ENCODE data around the gene SEC22A. TPM values are rescaled to one million over a fixed set of nuclear protein-coding genes. Genes with fewer than 3 reads are reported as not detected.

The SEC22A gene
- polyA plus RNA-seq, 1 donor = 15.2 TPM

GRCh38 chr3:123289391-123290106, 87.8 kb downstream of the SEC22A start:
- DNase-seq = no peak

DNA sequence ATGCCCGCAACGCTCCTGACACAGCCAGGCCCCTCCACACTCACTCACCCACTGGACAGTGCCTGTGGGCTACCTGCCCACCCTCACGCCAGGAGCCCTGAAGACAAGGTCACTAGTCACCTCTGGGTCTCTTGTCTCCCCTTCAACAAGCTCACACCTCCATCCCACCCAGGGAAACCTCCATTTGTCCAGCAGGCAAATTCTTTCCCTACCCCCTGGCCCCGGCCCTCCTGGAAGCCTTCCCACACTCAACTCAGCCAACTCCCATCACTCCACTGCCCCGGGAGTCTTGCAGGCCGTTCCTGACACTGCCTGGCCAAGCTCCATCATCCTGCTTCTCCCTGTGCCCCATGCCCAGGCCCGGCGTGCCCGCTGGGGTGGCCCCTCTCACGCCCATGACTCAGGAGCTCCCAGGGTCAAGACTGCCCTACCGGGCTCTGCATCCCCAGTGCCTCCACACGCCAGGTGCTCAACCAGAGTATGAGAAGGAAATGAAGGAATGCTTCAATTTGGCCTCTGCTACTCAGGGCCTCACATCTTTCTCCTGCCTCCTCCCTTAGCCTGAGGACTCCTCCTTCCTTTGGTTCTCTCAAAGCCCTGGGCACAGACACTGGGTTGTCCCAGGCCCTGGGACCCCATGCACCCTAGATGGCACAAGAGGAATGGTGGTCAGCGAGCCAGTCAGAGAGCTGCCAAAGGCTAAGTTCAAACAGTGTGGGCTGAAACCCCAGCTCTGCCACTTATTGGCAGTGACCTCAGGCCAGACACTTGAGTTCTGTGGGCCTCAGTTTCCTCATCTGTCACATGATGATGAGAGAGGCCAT, 88.6 kb downstream of the SEC22A start:
- DNase-seq = no peak

DNA sequence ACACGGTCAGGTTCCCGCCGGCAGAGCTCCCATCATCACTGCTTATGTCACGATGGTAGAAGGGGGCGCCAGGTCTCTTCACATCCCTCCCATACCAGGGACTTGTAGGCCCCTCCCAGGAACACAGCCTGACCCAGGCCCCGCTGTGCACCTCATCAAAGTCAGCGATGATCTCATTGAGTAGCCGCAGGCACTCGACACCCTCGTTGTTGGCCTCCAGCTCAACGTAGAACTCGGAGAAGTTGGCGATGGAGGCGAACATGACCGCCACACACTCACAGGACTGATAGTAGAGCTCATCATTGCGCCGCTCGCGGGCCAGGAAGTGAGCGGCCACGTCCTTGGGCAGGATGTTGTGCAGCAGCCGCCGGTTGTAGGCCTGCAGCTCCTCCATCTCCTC, 89.2 kb downstream of the SEC22A start:
- no peak for DNase-seq

- DNase-seq = no peak
These were observed 89.7 kb downstream of the SEC22A start for GRCh38 chr3:123291404-123291803.

DNA sequence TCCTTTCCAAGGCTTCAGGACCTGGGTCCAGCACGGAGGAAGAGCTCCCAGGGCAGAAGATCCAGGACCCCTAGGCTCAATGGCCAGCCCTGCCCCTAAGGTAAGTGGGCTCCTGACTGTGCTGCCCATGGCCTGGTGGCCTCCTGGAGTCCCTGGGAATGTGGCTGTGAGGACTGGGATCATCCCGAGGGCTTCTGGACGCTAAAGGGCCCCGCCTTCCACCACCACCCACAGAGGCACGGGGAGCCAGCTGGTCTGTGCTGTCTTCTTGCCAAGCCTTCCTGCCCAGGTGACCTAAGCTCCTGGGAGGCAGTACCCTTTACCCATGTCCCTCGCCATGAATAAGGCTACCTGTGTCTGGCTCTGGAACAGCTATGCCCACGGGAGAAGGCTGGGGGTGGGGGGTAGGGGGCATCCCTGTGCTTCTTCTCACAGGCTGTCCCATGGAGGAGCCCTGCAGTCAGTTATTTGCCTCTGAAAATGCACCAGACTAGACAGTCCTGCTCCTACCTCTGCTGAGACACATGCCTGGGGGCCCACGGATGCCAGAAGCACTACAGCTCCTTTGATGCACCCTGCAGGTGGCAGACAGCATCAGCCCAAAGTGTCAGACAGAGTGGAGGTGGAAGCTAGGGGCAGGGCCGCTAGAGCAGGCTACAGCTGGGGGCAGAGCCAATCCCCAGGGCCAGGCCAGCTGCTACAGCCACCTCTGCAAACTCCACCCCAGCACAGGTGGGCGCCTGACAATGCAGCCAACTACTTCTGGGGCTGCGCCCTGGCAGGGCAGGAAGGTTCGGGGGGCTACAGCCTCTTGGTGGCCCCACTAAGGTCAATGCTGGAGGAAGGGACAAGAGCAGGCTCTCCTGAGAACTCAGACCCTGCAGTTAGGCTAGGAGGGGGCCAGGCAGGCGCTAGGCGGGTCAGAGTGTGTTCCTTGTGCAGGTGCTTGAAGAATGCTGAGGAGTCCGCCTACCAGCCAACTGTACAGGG, 90.9 kb downstream of the SEC22A start:
- DNase-seq = no peak

- DNase-seq = no peak
These were observed 92.7 kb downstream of the SEC22A start for GRCh38 chr3:123294296-123294938.

GRCh38 chr3:123295171-123295900, 93.6 kb downstream of the SEC22A start:
- no peak for DNase-seq

- no peak for DNase-seq
These were observed 94.1 kb downstream of the SEC22A start for GRCh38 chr3:123295901-123296250.

- DNase-seq = no peak
These were observed 94.5 kb downstream of the SEC22A start for GRCh38 chr3:123296261-123296660.

DNA sequence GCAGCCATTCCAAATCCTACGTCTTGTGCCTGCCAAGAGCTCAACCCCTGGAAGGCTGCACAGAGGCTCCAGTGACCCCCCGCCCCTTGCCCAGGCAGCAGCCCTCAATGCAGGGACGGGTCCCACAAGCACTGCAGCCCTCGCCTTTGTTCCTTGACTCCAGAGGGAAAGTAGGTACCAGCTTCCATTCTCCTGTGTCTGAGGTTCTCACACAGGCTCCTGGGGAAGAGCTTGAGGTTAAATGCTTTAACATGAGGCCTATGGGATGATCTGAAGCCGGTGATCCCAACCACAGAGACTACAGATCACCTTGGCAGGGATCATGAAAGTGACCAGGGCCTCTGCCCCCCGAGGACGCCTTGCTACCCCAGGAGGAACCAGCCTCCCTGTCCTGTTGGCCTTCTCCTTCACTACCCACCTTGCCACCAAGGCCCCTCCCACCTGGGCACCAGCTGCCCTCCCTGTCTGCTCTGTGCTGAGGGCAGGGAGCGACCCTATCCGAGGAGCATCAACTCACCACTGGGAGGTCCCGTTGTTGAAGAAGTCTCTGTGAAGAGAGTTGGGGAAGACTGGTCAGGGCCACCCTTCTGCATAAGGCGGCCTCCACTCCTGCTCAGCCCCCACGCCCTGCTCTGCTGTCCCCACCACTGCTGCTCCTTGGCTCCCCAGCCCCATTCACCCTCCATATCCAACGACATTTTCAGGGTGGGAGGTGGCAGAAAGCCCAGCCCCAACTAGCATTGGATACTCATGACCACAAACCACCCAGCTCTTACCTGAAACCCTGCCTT, 95.3 kb downstream of the SEC22A start:
- DNase-seq = no peak

DNA sequence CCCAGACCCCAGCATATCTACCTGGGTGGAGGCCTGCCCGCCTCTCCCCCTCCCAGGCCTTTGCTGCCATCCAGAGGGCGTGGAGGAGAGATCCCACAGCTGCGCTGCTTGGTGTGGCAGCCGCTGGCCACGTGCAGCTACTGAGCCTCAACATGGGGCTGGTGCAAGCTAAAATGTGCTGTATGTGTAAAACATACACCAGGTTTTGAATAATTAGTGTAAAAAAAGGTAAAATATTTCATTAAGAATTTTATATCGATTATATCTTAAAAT, 95.8 kb downstream of the SEC22A start:
- no peak for DNase-seq

DNA sequence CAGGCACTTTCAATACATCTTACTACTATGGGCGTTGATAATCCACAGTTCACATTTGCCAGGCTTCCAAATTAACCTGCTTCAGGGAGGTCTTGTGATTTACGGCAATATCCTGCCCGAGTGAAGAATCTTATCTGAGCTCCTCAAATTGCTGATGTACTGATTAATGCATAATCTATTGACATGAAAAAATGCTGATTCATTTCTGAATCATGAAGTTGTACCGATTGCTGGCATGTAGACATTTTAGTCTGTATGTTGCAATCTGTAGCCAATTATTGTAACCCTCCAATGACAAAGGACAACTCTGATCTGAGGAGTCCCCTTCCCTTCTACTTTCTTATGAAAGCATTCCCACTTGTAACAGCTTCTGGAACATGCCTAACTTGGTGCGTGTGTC, 97.2 kb downstream of the SEC22A start:
- DNase-seq = no peak

DNA sequence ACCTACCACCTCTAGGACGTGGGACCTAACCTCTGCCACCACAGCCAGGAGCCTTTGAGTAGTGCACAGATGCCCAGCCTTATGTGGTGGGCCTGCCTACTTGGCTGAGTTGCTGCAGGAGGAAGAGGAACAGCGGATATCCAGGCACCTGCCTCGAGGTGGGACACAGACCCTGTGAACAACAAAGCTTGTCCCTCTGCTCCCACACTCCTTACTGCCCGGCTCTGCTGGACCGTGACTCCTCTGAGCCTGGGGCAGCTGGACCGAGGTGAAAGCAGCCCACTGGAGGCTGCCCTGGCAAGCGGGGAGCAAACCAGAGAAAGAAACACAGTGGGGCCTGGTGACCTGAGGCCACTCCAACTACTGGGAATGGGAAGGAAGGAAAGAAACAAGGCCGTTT, 97.8 kb downstream of the SEC22A start:
- DNase-seq = no peak

GRCh38 chr3:123300056-123300455, 98.3 kb downstream of the SEC22A start:
- DNase-seq = no peak

DNA sequence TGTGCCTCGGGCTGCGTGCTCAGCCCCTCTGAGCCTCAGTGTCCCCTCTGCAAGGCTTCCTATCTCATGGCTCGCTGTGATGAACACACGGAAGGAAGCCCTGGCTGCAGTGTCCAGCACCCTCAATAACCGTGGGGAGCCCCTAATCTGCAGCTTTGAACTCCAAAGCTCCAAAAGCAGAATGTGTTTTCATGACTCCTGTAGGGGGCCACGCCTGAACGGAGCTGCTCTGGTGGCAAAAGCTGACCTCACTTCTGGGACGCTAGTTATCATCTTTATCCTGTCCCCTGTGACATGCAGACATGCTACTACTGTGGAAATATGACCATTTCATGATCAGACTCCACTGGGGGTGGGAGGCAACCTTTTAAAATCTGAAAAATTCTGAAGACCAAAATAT, 98.8 kb downstream of the SEC22A start:
- no peak for DNase-seq

DNA sequence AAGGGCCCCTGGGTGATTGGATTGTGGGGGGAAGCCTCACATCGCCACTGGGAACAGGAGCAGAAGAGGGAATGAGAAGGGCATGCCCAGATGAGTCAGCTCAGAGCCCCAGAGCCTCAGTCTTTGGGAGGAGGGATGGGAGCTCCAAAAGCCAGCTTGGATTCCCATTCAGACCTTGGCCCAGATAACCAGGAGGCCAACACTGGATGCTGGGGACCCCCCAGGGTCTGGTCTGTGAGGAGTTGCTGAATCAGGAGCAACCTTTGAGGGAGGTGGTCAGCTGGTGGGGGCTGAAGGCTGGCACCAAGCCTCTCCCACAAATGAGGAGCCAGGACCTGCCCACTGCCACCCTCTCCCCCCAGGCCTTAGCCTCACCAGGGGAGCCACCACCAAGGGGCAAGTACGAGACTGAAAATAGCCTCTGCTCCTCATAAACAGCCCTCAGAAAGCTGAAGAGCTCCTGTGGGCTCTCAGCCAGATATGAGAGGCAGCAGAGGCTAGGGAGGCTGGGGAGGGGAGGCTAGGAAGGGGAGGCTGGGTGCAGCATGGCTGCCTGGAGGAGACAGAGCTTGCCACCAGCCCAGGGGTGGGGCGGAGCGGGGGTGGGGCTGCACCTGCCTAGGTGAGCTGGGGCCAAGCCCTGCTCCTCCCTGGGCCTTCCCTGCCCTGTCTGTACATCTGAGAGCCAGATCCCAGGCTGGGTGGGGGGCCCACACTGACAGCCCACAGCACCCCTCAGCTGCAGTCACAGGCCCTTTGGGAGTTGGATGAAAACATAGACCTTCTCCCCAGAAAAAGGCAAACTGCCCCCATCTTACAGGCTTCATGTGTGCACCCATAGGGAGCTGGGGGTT, 99.8 kb downstream of the SEC22A start:
- DNase-seq = no peak

- no peak for DNase-seq
These were observed 101.2 kb downstream of the SEC22A start for GRCh38 chr3:123302961-123303360.

- no peak for DNase-seq
These were observed 102.3 kb downstream of the SEC22A start for GRCh38 chr3:123303976-123304560.

DNA sequence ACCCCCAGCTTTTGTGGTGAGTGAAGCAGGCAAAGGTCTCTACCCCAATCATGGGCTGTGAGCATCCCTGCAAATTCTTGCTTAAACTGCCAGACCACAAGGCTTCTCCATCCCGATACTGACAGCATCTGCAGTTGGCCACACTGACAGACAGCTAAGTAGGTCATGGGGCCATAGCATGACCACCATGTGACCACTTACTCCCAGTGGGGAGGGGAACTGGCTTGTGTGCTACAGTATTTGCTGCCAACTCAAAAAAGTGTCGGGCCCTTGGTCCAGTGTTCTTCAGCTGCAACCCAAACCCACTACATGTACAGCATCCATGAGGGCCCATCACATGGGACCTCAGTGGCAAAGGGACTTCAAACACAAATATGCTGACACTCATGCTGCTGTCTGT, 103.4 kb downstream of the SEC22A start:
- no peak for DNase-seq

DNA sequence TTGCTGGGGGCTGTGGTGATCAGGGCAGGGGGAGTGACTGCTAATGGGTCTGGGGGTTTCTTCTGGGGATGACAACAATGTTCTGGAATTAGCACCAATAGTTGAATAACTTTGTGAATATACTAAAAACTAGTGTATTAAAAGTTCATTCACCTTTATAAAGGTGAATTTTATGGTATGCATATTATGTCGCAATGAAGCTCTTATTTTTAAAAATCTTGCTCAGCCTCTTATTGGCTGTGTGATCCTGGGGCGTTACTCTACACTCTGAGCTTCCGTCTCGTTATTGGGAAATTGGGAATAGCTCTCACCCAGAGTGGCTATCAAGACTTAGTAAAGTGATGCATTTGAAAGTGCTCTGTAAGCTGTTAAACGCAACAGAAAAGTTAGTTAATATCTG, 105.3 kb downstream of the SEC22A start:
- no peak for DNase-seq
